T-helper 17 cell (primary cell): ENCODE measurements around the gene OR2B3. TPM values are rescaled to one million over a fixed set of nuclear protein-coding genes. Genes with fewer than 3 reads are reported as not detected.

Source experiments
- ATAC-seq: fragments of 150-1000 bp; cut with Tn5 transposase; 2 replicates; pipeline ENCODE4 v1.10.0; 2021; ENCODE audit warnings: mild to moderate bottlenecking, moderate library complexity
- DNase-seq, 3 donors: peaks; one replicate each; pipeline versions ENCODE4 v3.0.0 to v3.0.0-alpha.2; 2020 to 2021
- H3K9me3 ChIP-seq: one replicate; pipeline ENCODE4 v1.7.0; 2013; ENCODE audit warnings: low read length, mild to moderate bottlenecking; ENCODE audit not compliant: control insufficient read depth, poor library complexity, severe bottlenecking
- H3K27ac Mint-ChIP-seq: one replicate; pipeline ENCODE4 v1.8.0; 2022; ENCODE audit warnings: mild to moderate bottlenecking, moderate library complexity, mixed read lengths
- H3K27me3 Mint-ChIP-seq: one replicate; pipeline ENCODE4 v1.8.0; 2022; ENCODE audit warnings: mixed read lengths
- H3K36me3 Mint-ChIP-seq: one replicate; pipeline ENCODE4 v1.8.0; 2022; ENCODE audit warnings: low read depth, mixed read lengths
- H3K4me1 Mint-ChIP-seq: one replicate; pipeline ENCODE4 v1.8.0; 2022; ENCODE audit warnings: mild to moderate bottlenecking, mixed read lengths
- H3K4me3 Mint-ChIP-seq: one replicate; pipeline ENCODE4 v1.8.0; 2022; ENCODE audit warnings: mild to moderate bottlenecking, moderate library complexity, mixed read lengths
- total RNA-seq, 4 donors: library from RNA in 2 of 4; stranded (reverse) in 2 of 4; gene quantifications; one replicate each; pipeline ENCODE4 v1.2.3 and lab custom pipeline; 2022 to 2026

OR2B3 gene
- total RNA-seq, 2 donors from 2014 or later: not detected

DNA sequence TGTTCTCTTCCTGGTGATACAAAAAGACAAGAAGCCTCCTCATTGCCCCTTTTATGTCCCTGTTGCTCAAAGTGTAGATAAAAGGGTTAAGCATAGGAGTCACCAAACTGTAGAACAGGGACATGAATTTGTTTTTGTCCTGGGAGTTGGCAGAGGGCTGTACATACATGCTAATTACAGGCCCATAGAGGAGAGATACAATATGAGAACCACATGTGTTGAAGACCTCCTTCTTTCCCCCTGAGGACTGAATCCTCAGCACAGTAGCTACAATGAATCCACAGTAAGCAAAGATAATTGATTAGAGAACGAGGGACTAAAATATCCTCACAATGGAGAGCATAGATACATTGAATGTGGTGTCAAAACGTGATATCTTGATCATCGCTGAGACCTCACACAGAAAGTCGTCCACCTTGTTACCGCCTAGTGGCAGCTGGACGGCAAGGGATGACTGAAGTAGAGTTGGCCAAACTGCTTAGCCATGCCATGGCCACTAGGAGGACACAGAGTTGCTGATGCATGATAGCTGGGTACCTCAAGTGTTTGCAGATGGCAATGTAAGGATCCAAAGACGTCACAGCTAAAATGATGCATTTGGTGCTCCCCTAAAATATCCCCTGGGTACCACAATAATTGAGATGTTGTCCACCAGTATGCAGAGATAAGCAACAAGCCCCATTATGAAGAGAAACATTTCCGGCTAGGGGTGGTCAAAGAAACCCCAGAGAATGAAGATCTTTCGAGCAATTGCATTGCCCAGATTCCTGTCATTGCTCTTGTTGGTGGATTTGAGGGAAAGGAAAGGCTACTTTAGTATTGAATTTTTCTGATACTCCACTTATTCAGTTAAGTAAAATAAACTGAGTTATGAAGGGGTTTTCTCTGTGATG lies 15.0 kb downstream of the OR2B3 start:
- Mint-ChIP-seq H3K4me1 (peaks cover 2% of the 10 kb centered on the region), H3K4me3 (no peak overlapping the region), H3K27me3 (peaks cover 42% of the 10 kb centered on the region), H3K36me3 (no peaks in the 10 kb centered on the region), H3K27ac (no peak overlapping the region)
- ATAC-seq: no peak
- no peaks in the 10 kb centered on the region for H3K9me3 ChIP-seq
- no peak for DNase-seq

DNA sequence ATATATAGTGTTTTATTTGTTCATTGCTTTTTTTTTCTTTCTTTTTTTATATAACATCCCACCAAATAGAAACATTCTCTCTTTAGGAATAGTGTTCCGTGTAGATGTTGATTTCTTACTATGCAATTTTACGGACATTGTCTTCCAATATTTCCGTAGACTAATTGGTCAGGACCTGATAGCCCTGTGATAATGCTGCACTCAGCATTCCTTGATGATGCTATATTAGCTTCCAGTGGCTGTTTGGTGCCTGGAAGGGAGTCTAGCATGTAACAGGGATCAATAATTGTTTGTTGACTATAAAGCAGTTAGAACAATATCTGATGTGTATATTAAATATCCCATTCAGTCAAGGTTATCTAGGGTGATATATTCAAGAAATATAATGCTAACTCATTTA lies 35.4 kb downstream of the OR2B3 start:
- ATAC-seq (no peak), DNase-seq (no peak)
- H3K27ac Mint-ChIP-seq: no peak overlapping the region
- H3K4me1 Mint-ChIP-seq: no peaks in the 10 kb centered on the region
- no peaks in the 10 kb centered on the region for H3K9me3 ChIP-seq
- H3K4me3 Mint-ChIP-seq: no peak overlapping the region
- H3K36me3 Mint-ChIP-seq: no peaks in the 10 kb centered on the region
- peaks cover 45% of the 10 kb centered on the region for H3K27me3 Mint-ChIP-seq

DNA sequence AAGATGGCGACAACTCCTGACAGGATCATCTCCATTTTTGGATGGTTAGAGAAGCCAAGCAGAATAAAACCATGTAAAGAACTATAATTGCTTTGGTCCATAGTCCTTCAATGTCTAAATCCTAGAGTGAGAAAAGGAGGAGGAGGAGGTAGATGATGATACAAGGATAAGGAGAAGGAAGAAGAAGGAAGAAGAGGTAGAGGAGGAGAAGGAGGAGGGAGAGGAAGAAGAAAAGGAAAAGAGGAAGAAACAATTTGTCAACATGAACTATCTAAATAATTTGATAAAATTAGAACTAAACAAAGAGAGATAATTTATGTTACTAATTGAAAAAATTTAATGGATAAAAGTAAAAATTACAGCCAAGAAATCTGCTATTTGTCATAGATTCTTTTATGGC lies 42.0 kb downstream of the OR2B3 start, which contains the start of gene OR2W1:
Gene OR2W1 (minus strand): TSS at position 101 of the 400 bp plus-strand sequence. CDS start 0 bp downstream, at position 101.
- no peaks in the 10 kb centered on the region for H3K9me3 ChIP-seq
- H3K4me3 Mint-ChIP-seq: no peak within 1 kb of the TSS
- ATAC-seq (no peak), DNase-seq (no peak)
- no peaks in the 10 kb centered on the region for H3K4me1 Mint-ChIP-seq
- H3K36me3 Mint-ChIP-seq: peaks cover 2% of the 10 kb centered on the region
- H3K27ac Mint-ChIP-seq: no peak within 1 kb of the TSS
- H3K27me3 Mint-ChIP-seq: peaks cover 64% of the 10 kb centered on the region

Other genes starting within 250 kb of the OR2B3 start
- 10 to 100 TPM; 21.9 to 22.0 TPM for gene TRIM27, start 163.3 kb downstream of the OR2B3 start, total RNA-seq
- under 1 TPM; 0.10 to 0.40 TPM for gene ZNF311, start 82.0 kb downstream of the OR2B3 start, total RNA-seq
- not detected for gene OR2W1, start 42.1 kb downstream of the OR2B3 start, total RNA-seq
- not detected for gene OR2J1, start 12.2 kb upstream of the OR2B3 start, total RNA-seq
- gene OR2J3, start 20.7 kb upstream of the OR2B3 start, total RNA-seq: not detected
- not detected for gene OR2J2, start 83.6 kb upstream of the OR2B3 start, total RNA-seq
- not detected for gene OR14J1, start 214.4 kb upstream of the OR2B3 start, total RNA-seq